Coronary artery (tissue), 2 donors: ENCODE measurements around the gene PDGFRB.

Experiments
- DNase-seq: peaks from one replicate; pipeline ENCODE4 v3.0.0-alpha.2; 2017; ENCODE audit warnings: low spot score
- H3K27ac ChIP-seq, 2 donors: fragments of 200-600 bp; sonication (generic); one replicate each; pipeline ENCODE4 v1.5.1; 2016 to 2019
- H3K4me3 ChIP-seq: fragments of 200-600 bp; sonication (generic); 2 replicates; pipeline ENCODE4 v1.5.1; 2016; ENCODE audit warnings: mild to moderate bottlenecking, moderate library complexity
- CTCF ChIP-seq: fragments of 200-600 bp; sonication (generic); IDR thresholded peaks from one replicate; pipeline ENCODE4 v1.5.1; 2019; ENCODE audit warnings: antibody characterized with exemption

PDGFRB gene

GRCh38 chr5:150183436-150183835, 27.8 kb upstream of the PDGFRB start:
- H3K27ac ChIP-seq: no peak overlapping the region
- TF ChIP-seq CTCF: no peak
- no peak for DNase-seq

GRCh38 chr5:150182774-150183173, 27.1 kb upstream of the PDGFRB start:
- no peak for DNase-seq
- TF ChIP-seq CTCF: no peak
- Histone ChIP-seq H3K27ac (peak overlapping the region; percentile 86 to 98), H3K4me3 (no peak overlapping the region)

More at GRCh38 chr5:150183436-150183835, 27.8 kb upstream of the PDGFRB start:
- H3K4me3 ChIP-seq: no peak overlapping the region

GRCh38 chr5:150181766-150182545, 26.3 kb upstream of the PDGFRB start:
- no peak for TF ChIP-seq CTCF
- no peak overlapping the region for H3K4me3 ChIP-seq
- no peak for DNase-seq
- H3K27ac ChIP-seq: peak overlapping the region; percentile 86 to 98

- no peak for TF ChIP-seq CTCF
- peak overlapping the region; percentile 86 to 98 for H3K27ac ChIP-seq
- no peak for DNase-seq
- H3K4me3 ChIP-seq: no peak overlapping the region
Measured at GRCh38 chr5:150181027-150181426, 25.4 kb upstream of the PDGFRB start.

GRCh38 chr5:150180241-150181026, 24.8 kb upstream of the PDGFRB start:
- Histone ChIP-seq H3K27ac (peak overlapping the region; percentile 86 to 98), H3K4me3 (peak overlapping the region; percentile 31)
- peak; percentile 94 for DNase-seq
- TF ChIP-seq CTCF: no peak

GRCh38 chr5:150179019-150179620, 23.5 kb upstream of the PDGFRB start:
- Histone ChIP-seq H3K4me3 (no peak overlapping the region), H3K27ac (peak overlapping the region; percentile 86 to 98)
- no peak for DNase-seq
- no peak for TF ChIP-seq CTCF
